HEK293 (cell line): Measurements from ENCODE around the gene OTOS.

ENCODE experiments used
- CTCF ChIP-seq: fragments of 450-650 bp; formaldehyde crosslinking; IDR thresholded peaks from 2 replicates; pipeline ENCODE4 v1.5.1; 2016; ENCODE audit warnings: missing biosample characterization, missing genetic modification characterization
- KLF16 ChIP-seq: fragments of 450-650 bp; formaldehyde crosslinking; IDR thresholded peaks from 2 replicates; pipeline ENCODE4 v1.5.1; 2017; ENCODE audit warnings: missing biosample characterization, missing genetic modification characterization
- ZBTB21 ChIP-seq: fragments of 450-650 bp; formaldehyde crosslinking; IDR thresholded peaks from 2 replicates; pipeline ENCODE4 v1.5.1; 2017; ENCODE audit warnings: missing biosample characterization, missing genetic modification characterization
- ZNF140 ChIP-seq: fragments of 450-650 bp; formaldehyde crosslinking; IDR thresholded peaks from 2 replicates; pipeline ENCODE4 v1.5.1; 2016; ENCODE audit warnings: missing biosample characterization, missing genetic modification characterization
- ZNF335 ChIP-seq: fragments of 450-650 bp; formaldehyde crosslinking; conservative IDR thresholded peaks from 2 replicates; pipeline ENCODE4 v1.5.1; 2016; ENCODE audit warnings: missing biosample characterization, missing genetic modification characterization
- ZNF670 ChIP-seq: fragments of 450-650 bp; formaldehyde crosslinking; IDR thresholded peaks from 2 replicates; pipeline ENCODE4 v1.5.1; 2016; ENCODE audit warnings: missing biosample characterization, missing genetic modification characterization, low read depth
- ZNF692 ChIP-seq: fragments of 450-650 bp; formaldehyde crosslinking; IDR thresholded peaks from 2 replicates; pipeline ENCODE4 v1.5.1; 2016; ENCODE audit warnings: missing biosample characterization, missing genetic modification characterization
- TF ChIP-seq, protein P1 (sequence below): fragments of 450-650 bp; formaldehyde crosslinking; IDR thresholded peaks from 2 replicates; pipeline ENCODE4 v1.5.1; 2016; ENCODE audit warnings: missing biosample characterization, missing genetic modification characterization

DNA sequence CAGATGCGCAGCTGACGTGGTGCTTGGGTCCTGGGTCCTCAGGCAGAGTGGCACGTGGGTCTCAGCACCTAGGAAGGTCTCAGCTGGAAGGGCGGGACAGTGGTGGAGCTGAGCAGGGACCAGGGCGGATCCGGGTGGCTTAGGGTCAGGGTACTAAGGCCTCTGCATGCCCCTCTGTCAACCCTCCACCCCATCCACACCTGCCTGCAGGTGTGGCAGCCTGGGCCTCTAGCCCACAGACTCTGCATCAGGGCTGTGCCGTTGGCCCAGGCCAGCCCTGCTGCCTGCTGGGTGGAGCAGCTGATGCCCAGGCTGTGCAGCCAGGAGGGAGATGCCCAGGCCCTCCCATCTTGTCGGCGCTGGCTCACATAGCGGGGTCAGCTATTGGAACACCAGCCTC is 24.6 kb upstream of the OTOS start:
- TF ChIP-seq ZNF692 (tag by site-specific recombination) (no peak), ZNF670 (tag by site-specific recombination) (no peak), ZNF140 (no peak), ZBTB21 (tag by site-specific recombination) (no peak), KLF16 (tag by site-specific recombination) (no peak), ZNF335 (no peak), CTCF (tag by site-specific recombination) (no peak)
- TF ChIP-seq, protein P1, sequence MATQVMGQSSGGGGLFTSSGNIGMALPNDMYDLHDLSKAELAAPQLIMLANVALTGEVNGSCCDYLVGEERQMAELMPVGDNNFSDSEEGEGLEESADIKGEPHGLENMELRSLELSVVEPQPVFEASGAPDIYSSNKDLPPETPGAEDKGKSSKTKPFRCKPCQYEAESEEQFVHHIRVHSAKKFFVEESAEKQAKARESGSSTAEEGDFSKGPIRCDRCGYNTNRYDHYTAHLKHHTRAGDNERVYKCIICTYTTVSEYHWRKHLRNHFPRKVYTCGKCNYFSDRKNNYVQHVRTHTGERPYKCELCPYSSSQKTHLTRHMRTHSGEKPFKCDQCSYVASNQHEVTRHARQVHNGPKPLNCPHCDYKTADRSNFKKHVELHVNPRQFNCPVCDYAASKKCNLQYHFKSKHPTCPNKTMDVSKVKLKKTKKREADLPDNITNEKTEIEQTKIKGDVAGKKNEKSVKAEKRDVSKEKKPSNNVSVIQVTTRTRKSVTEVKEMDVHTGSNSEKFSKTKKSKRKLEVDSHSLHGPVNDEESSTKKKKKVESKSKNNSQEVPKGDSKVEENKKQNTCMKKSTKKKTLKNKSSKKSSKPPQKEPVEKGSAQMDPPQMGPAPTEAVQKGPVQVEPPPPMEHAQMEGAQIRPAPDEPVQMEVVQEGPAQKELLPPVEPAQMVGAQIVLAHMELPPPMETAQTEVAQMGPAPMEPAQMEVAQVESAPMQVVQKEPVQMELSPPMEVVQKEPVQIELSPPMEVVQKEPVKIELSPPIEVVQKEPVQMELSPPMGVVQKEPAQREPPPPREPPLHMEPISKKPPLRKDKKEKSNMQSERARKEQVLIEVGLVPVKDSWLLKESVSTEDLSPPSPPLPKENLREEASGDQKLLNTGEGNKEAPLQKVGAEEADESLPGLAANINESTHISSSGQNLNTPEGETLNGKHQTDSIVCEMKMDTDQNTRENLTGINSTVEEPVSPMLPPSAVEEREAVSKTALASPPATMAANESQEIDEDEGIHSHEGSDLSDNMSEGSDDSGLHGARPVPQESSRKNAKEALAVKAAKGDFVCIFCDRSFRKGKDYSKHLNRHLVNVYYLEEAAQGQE (tag by site-specific recombination): no peak
